Measurements from ENCODE around the gene KNL1. TPM values are rescaled to one million over a fixed set of nuclear protein-coding genes. Genes with fewer than 3 reads are reported as not detected.

Gene KNL1
- 8.2 and 20.7 TPM in 2 replicates for total RNA-seq

GRCh38 chr15:40593588-40594428 is at the start of gene KNL1:
Gene KNL1, plus strand, starts transcription at chr15:40594249. Its CDS starts 8,683 bp downstream, at chr15:40602932.

GRCh38 chr15:40564591-40565332 is 29.3 kb upstream of the KNL1 start, which contains the start of gene CCDC32:
Gene CCDC32, minus strand, starts transcription at chr15:40565042. Its CDS starts 2,027 bp downstream, at chr15:40563015.

GRCh38 chr15:40569129-40569953 is 24.7 kb upstream of the KNL1 start, which contains the start of gene RPUSD2:
Gene RPUSD2, plus strand, starts transcription at chr15:40569299. Its CDS starts 39 bp downstream, at chr15:40569338.

GRCh38 chr15:40694688-40695468 is 100.8 kb downstream of the KNL1 start, which contains the start of gene RAD51:
Gene RAD51, plus strand, starts transcription at chr15:40695174. Its CDS starts 3,585 bp downstream, at chr15:40698759.

Other genes starting within 250 kb of the KNL1 start
- not detected in 2 replicates for gene PHGR1, start 243.2 kb upstream of the KNL1 start, total RNA-seq
- 0.18 and 0.19 TPM in 2 replicates for gene DISP2, start 236.0 kb upstream of the KNL1 start, total RNA-seq
- 30.4 and 47.1 TPM in 2 replicates for gene KNSTRN, start 211.5 kb upstream of the KNL1 start, total RNA-seq
- 36.4 and 46.3 TPM in 2 replicates for gene IVD, start 188.5 kb upstream of the KNL1 start, total RNA-seq
- gene BAHD1, start 153.3 kb upstream of the KNL1 start, total RNA-seq = 6.7 and 8.2 TPM in 2 replicates
- gene CHST14, start 123.3 kb upstream of the KNL1 start, total RNA-seq = 7.3 and 8.7 TPM in 2 replicates
- 15.3 and 20.9 TPM in 2 replicates for gene CCDC32, start 29.2 kb upstream of the KNL1 start, total RNA-seq
- gene RPUSD2, start 24.9 kb upstream of the KNL1 start, total RNA-seq = 13.9 and 14.0 TPM in 2 replicates
- 3.7 and 7.6 TPM in 2 replicates for gene RAD51, start 100.9 kb downstream of the KNL1 start, total RNA-seq
- 21.6 and 24.5 TPM in 2 replicates for gene RMDN3, start 161.0 kb downstream of the KNL1 start, total RNA-seq
- gene GCHFR, start 169.8 kb downstream of the KNL1 start, total RNA-seq = 6.4 and 7.8 TPM in 2 replicates
- 0.63 and 0.66 TPM in 2 replicates for gene C15orf62, start 175.7 kb downstream of the KNL1 start, total RNA-seq
- gene ZFYVE19, start 212.8 kb downstream of the KNL1 start, total RNA-seq = 23.2 and 24.7 TPM in 2 replicates
- 29.6 and 45.4 TPM in 2 replicates for gene DNAJC17, start 213.2 kb downstream of the KNL1 start, total RNA-seq
- gene PPP1R14D, start 234.5 kb downstream of the KNL1 start, total RNA-seq = not detected in 2 replicates
- gene SPINT1, start 249.8 kb downstream of the KNL1 start, total RNA-seq = 0.45 and 0.56 TPM in 2 replicates